Measurements from ENCODE around the gene SMCHD1. TPM values are rescaled to one million over a fixed set of nuclear protein-coding genes. Genes with fewer than 3 reads are reported as not detected.
A peak's percentile ranks its signal among the peaks of the same experiment; 100 is the strongest.
"Not testable (repeated sequence)": the region's sequence is repeated elsewhere in the genome, so short reads cannot be mapped to it uniquely, and the experiment has no call there.

Gene SMCHD1
- total and polyA plus RNA-seq, 4 donors = 4.4 to 49.0 (median 25.4) TPM

GRCh38 chr18:2799369-2799768 lies 143.8 kb downstream of the SMCHD1 start (continued):
- no peak for TF ChIP-seq CTCF (IDR thresholded peaks at IDR 0.05; ENCODE audit: low read depth, low read length, missing input control)
- no peak for TF ChIP-seq HNF4A (conservative IDR thresholded peaks at IDR 0.05)
- no peak for TF ChIP-seq SP1 (IDR thresholded peaks at IDR 0.05)
- TF ChIP-seq, protein P1, sequence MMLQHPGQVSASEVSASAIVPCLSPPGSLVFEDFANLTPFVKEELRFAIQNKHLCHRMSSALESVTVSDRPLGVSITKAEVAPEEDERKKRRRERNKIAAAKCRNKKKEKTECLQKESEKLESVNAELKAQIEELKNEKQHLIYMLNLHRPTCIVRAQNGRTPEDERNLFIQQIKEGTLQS (IDR thresholded peaks at IDR 0.05) = no peak
- TF ChIP-seq RXRA (IDR thresholded peaks at IDR 0.05) = no peak
- TF ChIP-seq EGR1 (IDR thresholded peaks at IDR 0.05; ENCODE audit: low read depth in 2 of 2) = no peak

DNA sequence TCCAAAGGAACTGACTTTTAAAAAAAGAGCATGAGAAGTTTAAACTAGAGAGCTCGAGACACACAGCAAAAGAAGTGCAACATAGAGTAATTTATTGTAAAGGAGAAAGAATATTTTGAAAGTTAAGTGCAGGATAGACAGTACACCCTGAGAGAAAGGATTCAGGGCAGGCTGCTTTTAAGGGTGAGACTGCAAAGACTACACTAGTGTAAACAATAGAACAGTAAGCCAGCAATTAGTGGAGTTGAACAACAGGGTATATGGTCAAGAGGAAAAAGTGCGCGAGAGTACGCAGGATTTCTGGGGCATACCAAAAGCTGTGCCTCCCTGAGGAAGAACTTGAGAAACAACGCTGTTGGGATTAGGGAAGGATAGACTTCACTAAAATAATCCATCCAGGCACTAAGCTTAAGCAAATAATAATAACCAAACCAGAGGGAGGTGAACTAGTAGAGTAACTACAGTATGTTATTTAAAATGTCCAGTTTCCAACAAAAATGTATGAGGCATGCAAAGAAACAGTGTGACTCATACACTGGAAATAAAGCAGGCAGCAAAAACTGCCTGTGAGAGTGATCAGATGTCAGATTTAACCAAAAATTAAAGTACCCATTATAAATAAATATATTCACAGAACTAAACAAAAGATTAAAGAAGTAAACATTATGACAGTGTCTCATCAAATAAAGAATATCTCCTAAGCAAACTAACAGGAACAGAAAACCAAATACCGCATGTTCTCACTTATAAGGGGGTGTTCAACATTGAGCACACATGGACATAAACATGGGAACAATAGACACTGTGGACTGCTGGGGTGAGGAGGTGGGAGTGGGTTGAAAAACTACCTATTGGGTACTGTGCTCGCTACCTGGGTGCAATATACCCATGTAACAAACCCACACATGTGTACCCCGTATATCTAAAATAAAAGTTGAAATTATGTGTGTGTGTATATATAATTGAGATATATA lies 150.7 kb downstream of the SMCHD1 start:
- 95% methylated on average over 8 of the region's 8 CpGs for WGBS
- Histone ChIP-seq H3K4me3 (ENCODE audit: low read depth in 1 of 3, low read length in 3 of 3) (no peak overlapping the region), H3K9ac (ENCODE audit: low read depth in 1 of 2, low read length in 2 of 2) (no peak overlapping the region), H3K27me3 (ENCODE audit: control insufficient read depth in 4 of 4, insufficient read depth in 4 of 4, low read length in 3 of 4) (no peaks in the 10 kb centered on the region), H3K27ac (ENCODE audit: low read depth in 1 of 2, low read length in 2 of 2) (no peak overlapping the region), H3K9me3 (ENCODE audit: control insufficient read depth in 4 of 4, low read length in 3 of 4) (peaks cover 0 to 2% (median under 1%) of the 10 kb centered on the region in 4 donors), H3K4me1 (ENCODE audit: control insufficient read depth in 4 of 4, insufficient read depth in 4 of 4, low read length in 3 of 4) (no peaks in the 10 kb centered on the region), H3K36me3 (ENCODE audit: control insufficient read depth in 4 of 4, insufficient read depth in 3 of 4, low read depth in 1 of 4, low read length in 3 of 4) (peaks cover 2 to 7% (median 5%) of the 10 kb centered on the region in 4 donors)
- no peak for TF ChIP-seq CTCF (IDR thresholded peaks at IDR 0.05; ENCODE audit: low read depth, low read length, missing input control)
- TF ChIP-seq HNF4G (IDR thresholded peaks at IDR 0.05) = no peak
- TF ChIP-seq, protein P2, sequence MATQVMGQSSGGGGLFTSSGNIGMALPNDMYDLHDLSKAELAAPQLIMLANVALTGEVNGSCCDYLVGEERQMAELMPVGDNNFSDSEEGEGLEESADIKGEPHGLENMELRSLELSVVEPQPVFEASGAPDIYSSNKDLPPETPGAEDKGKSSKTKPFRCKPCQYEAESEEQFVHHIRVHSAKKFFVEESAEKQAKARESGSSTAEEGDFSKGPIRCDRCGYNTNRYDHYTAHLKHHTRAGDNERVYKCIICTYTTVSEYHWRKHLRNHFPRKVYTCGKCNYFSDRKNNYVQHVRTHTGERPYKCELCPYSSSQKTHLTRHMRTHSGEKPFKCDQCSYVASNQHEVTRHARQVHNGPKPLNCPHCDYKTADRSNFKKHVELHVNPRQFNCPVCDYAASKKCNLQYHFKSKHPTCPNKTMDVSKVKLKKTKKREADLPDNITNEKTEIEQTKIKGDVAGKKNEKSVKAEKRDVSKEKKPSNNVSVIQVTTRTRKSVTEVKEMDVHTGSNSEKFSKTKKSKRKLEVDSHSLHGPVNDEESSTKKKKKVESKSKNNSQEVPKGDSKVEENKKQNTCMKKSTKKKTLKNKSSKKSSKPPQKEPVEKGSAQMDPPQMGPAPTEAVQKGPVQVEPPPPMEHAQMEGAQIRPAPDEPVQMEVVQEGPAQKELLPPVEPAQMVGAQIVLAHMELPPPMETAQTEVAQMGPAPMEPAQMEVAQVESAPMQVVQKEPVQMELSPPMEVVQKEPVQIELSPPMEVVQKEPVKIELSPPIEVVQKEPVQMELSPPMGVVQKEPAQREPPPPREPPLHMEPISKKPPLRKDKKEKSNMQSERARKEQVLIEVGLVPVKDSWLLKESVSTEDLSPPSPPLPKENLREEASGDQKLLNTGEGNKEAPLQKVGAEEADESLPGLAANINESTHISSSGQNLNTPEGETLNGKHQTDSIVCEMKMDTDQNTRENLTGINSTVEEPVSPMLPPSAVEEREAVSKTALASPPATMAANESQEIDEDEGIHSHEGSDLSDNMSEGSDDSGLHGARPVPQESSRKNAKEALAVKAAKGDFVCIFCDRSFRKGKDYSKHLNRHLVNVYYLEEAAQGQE (IDR thresholded peaks at IDR 0.05) = no peak
- no peak for TF ChIP-seq FOXA2 (IDR thresholded peaks at IDR 0.05)
- DNase-seq (ENCODE audit: low spot score) = no peak

DNA sequence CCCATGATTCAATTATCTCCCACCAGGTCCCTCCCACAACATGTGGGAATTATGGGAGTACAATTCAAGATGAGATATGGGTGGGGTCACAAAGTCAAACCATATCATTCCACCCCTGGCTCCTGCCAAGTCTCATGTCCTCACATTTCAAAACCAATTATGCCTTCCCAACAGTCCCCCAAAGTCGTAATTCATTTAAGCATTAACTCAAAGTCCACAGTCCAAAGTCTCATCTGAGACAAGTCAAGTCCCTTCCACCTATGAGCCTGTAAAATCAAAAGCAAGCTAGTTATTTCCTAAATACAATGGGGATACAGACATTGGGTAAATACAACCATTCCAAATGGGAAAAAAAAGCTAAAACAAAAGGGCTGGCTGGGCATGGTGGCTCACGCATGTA lies 153.1 kb downstream of the SMCHD1 start:
- H3K4me1 ChIP-seq (ENCODE audit: control insufficient read depth in 4 of 4, insufficient read depth in 4 of 4, low read length in 3 of 4); H3K36me3 ChIP-seq (ENCODE audit: control insufficient read depth in 4 of 4, insufficient read depth in 3 of 4, low read depth in 1 of 4, low read length in 3 of 4); H3K9ac ChIP-seq (ENCODE audit: low read depth in 1 of 2, low read length in 2 of 2); H3K27me3 ChIP-seq (ENCODE audit: control insufficient read depth in 4 of 4, insufficient read depth in 4 of 4, low read length in 3 of 4); H3K9me3 ChIP-seq (ENCODE audit: control insufficient read depth in 4 of 4, low read length in 3 of 4); DNase-seq (ENCODE audit: low spot score); H3K27ac ChIP-seq (ENCODE audit: low read depth in 1 of 2, low read length in 2 of 2); H3K4me3 ChIP-seq (ENCODE audit: low read depth in 1 of 3, low read length in 3 of 3): not testable (repeated sequence)
- peak; percentile 38 for TF ChIP-seq HNF4G (IDR thresholded peaks at IDR 0.05)
- peak; percentile 52 to 73 for TF ChIP-seq HNF4A (conservative IDR thresholded peaks at IDR 0.05)
- WGBS = 59% methylated on average over 2 of the region's 2 CpGs

DNA sequence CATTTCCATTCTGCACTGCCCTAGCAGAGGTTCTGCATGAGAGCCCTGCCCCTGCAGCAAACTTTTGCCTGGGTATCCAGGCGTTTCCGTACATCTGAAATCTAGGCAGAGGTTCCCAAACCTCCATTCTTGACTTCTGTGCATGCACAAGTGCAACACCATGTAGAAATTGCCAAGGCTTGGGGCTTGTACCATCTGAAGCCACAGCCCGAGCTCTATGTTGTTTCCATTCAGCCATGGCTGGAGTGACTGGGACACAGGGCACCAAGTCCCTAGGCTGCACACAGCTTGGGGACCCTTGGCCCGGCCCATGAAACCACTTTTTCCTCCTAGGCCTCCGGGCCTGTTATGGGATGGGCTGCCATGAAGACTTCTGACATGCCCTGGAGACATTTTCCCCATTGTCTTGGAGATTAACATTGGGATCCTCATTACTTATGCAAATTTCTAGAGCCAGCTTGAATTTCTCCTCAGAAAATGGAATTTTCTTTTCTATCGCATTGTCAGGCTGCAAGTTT lies 154.2 kb downstream of the SMCHD1 start:
- not testable (repeated sequence) for H3K9ac ChIP-seq (ENCODE audit: low read depth in 1 of 2, low read length in 2 of 2); H3K4me1 ChIP-seq (ENCODE audit: control insufficient read depth in 4 of 4, insufficient read depth in 4 of 4, low read length in 3 of 4); H3K27me3 ChIP-seq (ENCODE audit: control insufficient read depth in 4 of 4, insufficient read depth in 4 of 4, low read length in 3 of 4); DNase-seq (ENCODE audit: low spot score); H3K36me3 ChIP-seq (ENCODE audit: control insufficient read depth in 4 of 4, insufficient read depth in 3 of 4, low read depth in 1 of 4, low read length in 3 of 4); H3K27ac ChIP-seq (ENCODE audit: low read depth in 1 of 2, low read length in 2 of 2); H3K4me3 ChIP-seq (ENCODE audit: low read depth in 1 of 3, low read length in 3 of 3); H3K9me3 ChIP-seq (ENCODE audit: control insufficient read depth in 4 of 4, low read length in 3 of 4)
- 86% methylated on average over 6 of the region's 6 CpGs for WGBS

Measured in liver (tissue), 9 donors.